Ovary (tissue), 9 donors: Measurements from ENCODE around the gene NKAIN4. TPM values are rescaled to one million over a fixed set of nuclear protein-coding genes. Genes with fewer than 3 reads are reported as not detected.
"Not testable (repeated sequence)": the region's sequence is repeated elsewhere in the genome, so short reads cannot be mapped to it uniquely, and the experiment has no call there.

Source experiments
- DNase-seq, 5 donors: peaks; one replicate each; pipeline ENCODE4 v3.0.0-alpha.2; 2019 to 2020
- H3K27ac ChIP-seq, 2 donors: fragments of 200-600 bp; one replicate each; pipeline versions ENCODE4 v1.5.1 to v1.8.0; 2019 to 2022
- H3K27me3 ChIP-seq: fragments of 200-600 bp; one replicate; pipeline ENCODE4 v1.8.0; 2022
- H3K36me3 ChIP-seq: fragments of 200-600 bp; sonication (generic); one replicate; pipeline ENCODE4 v1.5.1; 2019
- H3K4me1 ChIP-seq: one replicate; pipeline ENCODE4 v1.8.1; 2013; ENCODE audit warnings: mild to moderate bottlenecking, moderate library complexity; ENCODE audit not compliant: insufficient read depth
- H3K4me3 ChIP-seq: fragments of 200-600 bp; sonication (generic); one replicate; pipeline ENCODE4 v1.5.1; 2017
- H3K9me3 ChIP-seq, 2 donors: fragments of 200-600 bp in 1 of 2; sonication (generic) in 1 of 2; one replicate each; pipeline versions ENCODE4 v1.5.1 to v1.8.1; 2013 to 2019; ENCODE audit warnings: mild to moderate bottlenecking in 1 of 2, moderate library complexity in 1 of 2
- CTCF ChIP-seq, 3 donors: fragments of 450-650 bp in 2 of 3; fragments of 200-600 bp in 1 of 3; IDR thresholded peaks; one replicate each; pipeline versions ENCODE4 v1.5.1 to v1.8.0; 2016 to 2022; ENCODE audit warnings: antibody characterized with exemption in 3 of 3, mild to moderate bottlenecking in 1 of 3
- EP300 ChIP-seq: sonication (generic); formaldehyde crosslinking; IDR thresholded peaks from one replicate; pipeline ENCODE4 v1.6.1; 2017; ENCODE audit warnings: antibody characterized with exemption
- POLR2A ChIP-seq: fragments of 450-650 bp; IDR thresholded peaks from one replicate; pipeline ENCODE4 v1.6.1; 2017; ENCODE audit warnings: antibody characterized with exemption, mild to moderate bottlenecking, moderate library complexity
- WGBS, 3 donors: extraction: QIAGEN DNeasy Blood & Tissue Kit in 1 of 3; methylation state at CpG; one replicate each; pipeline versions ENCODE4 v1.1.5 to v1.1.7; 2013 to 2017; 5-methylcytosine and 5-hydroxymethylcytosine counted together
- intact Hi-C, 4 donors: fragments of 100-400 bp; cut with DNase I; formaldehyde crosslinking; loops; one replicate each; pipeline versions ENCODE4 v1.11.0 to v1.15.1; 2022 to 2023
- polyA plus RNA-seq, 2 donors: library from polyadenylated mRNA; stranded (reverse); fragments of 200-250 nt in 1 of 2; fragments of 350-450 nt in 1 of 2; fragmentation: Illumina TruSeq in 1 of 2; extraction: RNeasy Lipid Tissue Mini Kit (QIAGEN cat#74804) in 1 of 2; gene quantifications; one replicate each; pipeline ENCODE4 v1.2.3, GENCODE V29; 2013 to 2014
- total RNA-seq, 7 donors: library from RNA; depleted of rRNA in 2 of 7; stranded (reverse); fragments of >200 nt in 2 of 7; fragmentation: NEBNext Ultra II Directional in 3 of 7; extraction: Animal tissue kit (Norgen Biotek cat#: 25700) in 3 of 7; gene quantifications; one replicate each; pipeline versions ENCODE4 v1.1.0 to v1.2.4, GENCODE V29; 2016 to 2023
- donor health status: DM: no; HTN: no; CAD: no; lungs with moderate emphysema.
- donor health status: DM: no; HTN: no; CAD: no.
- donor health status: Bipolar disorder and iron deficiency.
- donor health status: DM: yes; HTN: yes; CAD: no.
- donor health status: DM: no; HTN: no; CAD: no.
- donor health status: DM: yes; HTN: yes; CAD: no.

NKAIN4 gene
- total and polyA plus RNA-seq, 9 donors, result 0.18 to 0.24 TPM; not detected in 7

- no peak for DNase-seq
- H3K36me3 ChIP-seq, result no peaks in the 10 kb centered on the region
- no peak overlapping the region for H3K27ac ChIP-seq
- no peak for TF ChIP-seq CTCF (IDR thresholded peaks at IDR 0.05)
- TF ChIP-seq EP300, result no peak
- TF ChIP-seq POLR2A, result no peak
- H3K4me1 ChIP-seq, result no peaks in the 10 kb centered on the region
- H3K27me3 ChIP-seq, result no peaks in the 10 kb centered on the region
- 62 to 82% (median 77%) methylated on average over 6 of the region's 6 CpGs for WGBS, 3 donors
- no peak overlapping the region for H3K4me3 ChIP-seq
- no peaks in the 10 kb centered on the region for H3K9me3 ChIP-seq
- intact Hi-C loops, result no loop called here
Measured at GRCh38 chr20:63223826-63224207, 30.4 kb downstream of the NKAIN4 start.

GRCh38 chr20:63223121-63223825 lies 31.0 kb downstream of the NKAIN4 start:
- Histone ChIP-seq H3K9me3 (no peaks in the 10 kb centered on the region), H3K27me3 (no peaks in the 10 kb centered on the region), H3K27ac (no peak overlapping the region), H3K4me3 (no peak overlapping the region), H3K4me1 (no peaks in the 10 kb centered on the region), H3K36me3 (no peaks in the 10 kb centered on the region)
- WGBS, 3 donors, result 49 to 60% (median 57%) methylated on average over 12 of the region's 12 CpGs
- no peak for TF ChIP-seq EP300
- peak; percentile 10 to 21 (median 17) for TF ChIP-seq CTCF (IDR thresholded peaks at IDR 0.05)
- intact Hi-C loops, result no loop called here
- peak in 1 of 5 donors; percentile 37 for DNase-seq

- H3K4me3 ChIP-seq, result no peak overlapping the region
- no peaks in the 10 kb centered on the region for H3K9me3 ChIP-seq
- intact Hi-C loops, result no loop called here
- no peaks in the 10 kb centered on the region for H3K27me3 ChIP-seq
- 47 to 61% (median 59%) methylated on average over 7 of the region's 7 CpGs for WGBS, 3 donors
- no peaks in the 10 kb centered on the region for H3K36me3 ChIP-seq
- TF ChIP-seq POLR2A (no peak), CTCF (IDR thresholded peaks at IDR 0.05) (no peak), EP300 (no peak)
- no peak overlapping the region for H3K27ac ChIP-seq
- DNase-seq, result no peak
- no peaks in the 10 kb centered on the region for H3K4me1 ChIP-seq
Measured at GRCh38 chr20:63222541-63222940, 31.7 kb downstream of the NKAIN4 start.

- DNase-seq, H3K4me1 ChIP-seq, H3K4me3 ChIP-seq, H3K9me3 ChIP-seq, H3K36me3 ChIP-seq, H3K27me3 ChIP-seq, intact Hi-C loops, H3K27ac ChIP-seq: not testable (repeated sequence)
- WGBS, 3 donors, result 59 to 77% (median 71%) methylated on average over 12 of the region's 12 CpGs
Measured at GRCh38 chr20:63221400-63222053, 32.7 kb downstream of the NKAIN4 start.
